GM12892 (cell line): ENCODE measurements around the gene NEURL1.

Experiments
- POLR2A ChIP-seq: IDR thresholded peaks from 2 replicates; pipeline ENCODE4 v1.6.1; 2011; ENCODE audit warnings: low read depth, low read length, control low read depth
- TAF1 ChIP-seq: IDR thresholded peaks from 2 replicates; pipeline ENCODE4 v1.6.1; 2011; ENCODE audit warnings: low read depth, mild to moderate bottlenecking, control low read depth, low read length, borderline replicate concordance

DNA sequence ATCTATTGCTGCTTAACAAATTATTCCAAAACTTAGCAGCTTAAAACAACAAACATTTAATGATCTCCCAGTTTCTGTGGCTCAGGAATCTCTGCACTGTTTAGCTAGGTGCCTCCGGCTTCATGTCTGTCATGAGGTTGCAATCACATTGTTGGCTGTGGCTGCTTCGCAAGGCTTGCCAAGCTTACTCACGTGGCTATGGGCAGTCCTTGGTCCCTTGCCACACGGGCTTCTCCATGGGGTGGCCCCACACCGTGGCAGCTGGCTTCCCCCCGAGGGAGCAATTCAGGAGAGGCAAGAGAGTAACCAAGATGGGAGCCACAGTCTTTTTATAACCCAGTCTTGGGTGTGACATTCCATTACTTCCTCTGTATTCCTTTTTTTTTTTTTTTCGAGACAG lies 67.4 kb downstream of the NEURL1 start:
- TF ChIP-seq POLR2A (no peak), TAF1 (no peak)
